ENCODE measurements around the gene FABP6. TPM values are rescaled to one million over a fixed set of nuclear protein-coding genes. Genes with fewer than 3 reads are reported as not detected.

The FABP6 gene
- total RNA-seq, 1 experiment from 2014 or later, result 5.2 TPM

GRCh38 chr5:160260006-160260775 lies 30.9 kb downstream of the FABP6 start:
- no peak for DNase-seq
- no peak overlapping the region for H2BK12ac ChIP-seq (ENCODE audit: insufficient read length, low read depth, low read length)
- WGBS (ENCODE audit: extremely low coverage, insufficient read length, low lambda C conversion rate), result no CpG with 5 or more reads among the region's 14 CpGs
- H3K14ac ChIP-seq (ENCODE audit: insufficient read depth, low read length), result no peak overlapping the region
- H3K79me2 ChIP-seq (ENCODE audit: insufficient read depth, low read length), result no peaks in the 10 kb centered on the region
- H3K79me1 ChIP-seq (ENCODE audit: insufficient read depth, low read depth, low read length, poor library complexity, severe bottlenecking), result peaks cover 2% of the 10 kb centered on the region
- no peak overlapping the region for H3K4ac ChIP-seq (ENCODE audit: low read depth, low read length)
- no peak overlapping the region for H2BK5ac ChIP-seq (ENCODE audit: insufficient read length, low read length)
- no peaks in the 10 kb centered on the region for H4K20me1 ChIP-seq (ENCODE audit: control insufficient read depth, insufficient read depth, insufficient read length)
- no peaks in the 10 kb centered on the region for H3K27me3 ChIP-seq (ENCODE audit: insufficient read depth, low read length)
- no peak overlapping the region for H4K5ac ChIP-seq (ENCODE audit: insufficient read length, low read depth, low read length)
- Mint-ChIP-seq H3K27ac (peak overlapping the region in 2 of 3 experiments; percentile 50 to 61; a peak in 4 of 7 replicates), H3K27me3 (ENCODE audit: low read depth) (no peaks in the 10 kb centered on the region), H3K4me1 (peaks cover 42 to 48% of the 10 kb centered on the region in 2 experiments), H3K4me3 (no peak overlapping the region), H3K9me3 (no peaks in the 10 kb centered on the region), H3K36me3 (ENCODE audit: insufficient read depth in 1 of 3, low read depth in 3 of 3) (peaks cover 35 to 44% (median 41%) of the 10 kb centered on the region in 3 experiments; a peak in 6 of 7 replicates)
- H3K4me2 ChIP-seq (ENCODE audit: insufficient read depth, insufficient read length, low read length), result no peak overlapping the region
- no peak overlapping the region for H2BK15ac ChIP-seq (ENCODE audit: low read depth, low read length)
- H3T11ph ChIP-seq (ENCODE audit: low read length), result no peak overlapping the region
- no peak overlapping the region for H4K91ac ChIP-seq (ENCODE audit: insufficient read length, low read depth, low read length)
- H3K23me2 ChIP-seq (ENCODE audit: insufficient read length, low read depth, low read length, poor library complexity, severe bottlenecking), result no peaks in the 10 kb centered on the region
- no peak for TF ChIP-seq CTCF (conservative IDR thresholded peaks at IDR 0.05)
- H2AK5ac ChIP-seq (ENCODE audit: insufficient read length, low read length), result no peak overlapping the region
- no peak overlapping the region for H3K18ac ChIP-seq (ENCODE audit: insufficient read length, low read depth, low read length)
- no peak overlapping the region for H3K27ac ChIP-seq (ENCODE audit: insufficient read length, low read depth, low read length)
- no peaks in the 10 kb centered on the region for H3K9me3 ChIP-seq (ENCODE audit: control insufficient read depth, low read depth, low read length)
- no peak overlapping the region for H3K9ac ChIP-seq (ENCODE audit: extremely low read depth, insufficient read length, low read length)
- H4K8ac ChIP-seq (replicated peaks; ENCODE audit: insufficient read length, low read depth, low read length), result no peak overlapping the region
- no peaks in the 10 kb centered on the region; the same call in 1 of the 2 replicates for H3K4me1 ChIP-seq (ENCODE audit: insufficient read depth, low read length)
- no peak overlapping the region for H3K56ac ChIP-seq (ENCODE audit: insufficient read length, low read depth, low read length)
- no peak overlapping the region for H3K23ac ChIP-seq (ENCODE audit: insufficient read length, low read depth, low read length)
- H2BK20ac ChIP-seq (ENCODE audit: low read depth, low read length, poor library complexity, severe bottlenecking), result no peak overlapping the region
- H2AFZ ChIP-seq (ENCODE audit: low read length), result no peak overlapping the region
- no peak overlapping the region for H2BK120ac ChIP-seq (ENCODE audit: low read depth, low read length, poor library complexity, severe bottlenecking)

Data from H9 (cell line).